Kidney (tissue), 14 donors: Measurements from ENCODE around the gene MRTFA. TPM values are rescaled to one million over a fixed set of nuclear protein-coding genes. Genes with fewer than 3 reads are reported as not detected.

Experiments used
- DNase-seq, 5 donors: peaks; one replicate each; pipeline ENCODE4 v3.0.0-alpha.2; 2013 to 2020
- FAIRE-seq: peaks from 2 replicates; lab custom pipeline; 2012; peaks lifted over from hg19 to GRCh38; lab: Jason Lieb, UNC
- H3K27ac ChIP-seq, 2 donors: one replicate each; pipeline ENCODE4 v1.7.0; 2013; ENCODE audit warnings: low read depth in 2 of 2, low read length in 2 of 2, inconsistent platforms in 1 of 2
- H3K27me3 ChIP-seq: one replicate; pipeline ENCODE4 v1.7.1; 2013; ENCODE audit warnings: low read length, inconsistent platforms; ENCODE audit not compliant: control insufficient read depth, insufficient read depth
- H3K36me3 ChIP-seq, 3 donors: one replicate each; pipeline versions ENCODE4 v1.7.0 to v1.7.1; 2013; ENCODE audit warnings: low read length in 3 of 3, control low read depth in 1 of 3, inconsistent platforms in 1 of 3; ENCODE audit not compliant: insufficient read depth in 3 of 3, control insufficient read depth in 2 of 3
- H3K4me1 ChIP-seq, 3 donors: one replicate each; pipeline versions ENCODE4 v1.7.0 to v1.7.1; 2013; ENCODE audit warnings: low read length in 3 of 3, inconsistent platforms in 1 of 3, low read depth in 1 of 3; ENCODE audit not compliant: control insufficient read depth in 2 of 3, insufficient read depth in 2 of 3
- H3K4me3 ChIP-seq, 3 donors: one replicate each; pipeline versions ENCODE4 v1.7.0 to v1.8.1; 2013; ENCODE audit warnings: low read length in 3 of 3, control low read depth in 1 of 3, inconsistent platforms in 1 of 3
- H3K9ac ChIP-seq, 3 donors: one replicate each; pipeline versions ENCODE4 v1.7.0 to v1.7.1; 2013; ENCODE audit warnings: low read length in 3 of 3, control low read depth in 1 of 3, inconsistent platforms in 1 of 3
- H3K9me3 ChIP-seq, 3 donors: one replicate each; pipeline versions ENCODE4 v1.7.0 to v1.7.1; 2013; ENCODE audit warnings: low read length in 3 of 3, control low read depth in 1 of 3, inconsistent platforms in 1 of 3; ENCODE audit not compliant: control insufficient read depth in 2 of 3, insufficient read depth in 1 of 3
- CTCF ChIP-seq: IDR thresholded peaks from 3 replicates; pipeline ENCODE4 v1.5.1; 2012; ENCODE audit warnings: mild to moderate bottlenecking, moderate library complexity, borderline replicate concordance; ENCODE audit not compliant: insufficient read depth; ENCODE audit errors: extremely low read depth
- intact Hi-C: fragments of 100-400 bp; cut with DNase I; formaldehyde crosslinking; loops from one replicate; pipeline ENCODE4 v1.11.1; 2022
- polyA plus RNA-seq: library from polyadenylated mRNA; stranded (reverse); fragments of 350-450 nt; fragmentation: Illumina TruSeq; extraction: RNeasy Lipid Tissue Mini Kit (QIAGEN cat#74804); gene quantifications from one replicate; pipeline ENCODE4 v1.2.3, GENCODE V29; 2014; ENCODE audit warnings: low read depth, low replicate concordance; ENCODE audit not compliant: insufficient read depth
- total RNA-seq: library from RNA; stranded (reverse); fragmentation: NEBNext Ultra II Directional; extraction: Animal tissue kit (Norgen Biotek cat#: 25700); gene quantifications from one replicate; pipeline ENCODE4 v1.2.1, GENCODE V29; 2021
- donor health status: control.
- donor health status: control.
- donor health status: control.
- donor health status: control.
- donor health status: control.
- donor health status: DM: yes; HTN: yes; CAD: no.
- donor health status: Normal renal cell carcinoma (clear cell type).

The MRTFA gene
- total and polyA plus RNA-seq, 2 donors from 2014 or later, result 12.5 to 59.9 TPM

DNA sequence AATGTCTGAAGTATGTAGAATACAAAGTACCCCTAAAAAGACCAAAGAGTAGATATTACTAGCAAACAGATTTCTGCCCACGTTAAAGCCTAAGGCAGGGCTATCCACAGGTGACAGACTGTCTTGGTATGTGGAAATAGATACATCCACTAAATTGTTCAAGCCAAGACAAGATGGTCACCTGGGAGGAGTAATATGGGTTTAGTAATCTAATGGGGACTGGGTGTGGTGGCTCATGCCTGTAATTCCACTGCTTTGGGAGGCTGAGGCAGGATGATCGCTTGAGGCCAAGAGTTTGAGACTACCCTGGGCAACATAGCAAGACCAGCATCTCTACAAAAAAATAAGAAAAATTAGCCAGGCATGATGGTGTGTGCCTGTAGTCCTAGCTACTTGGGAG, 258.6 kb downstream of the MRTFA start:
- no peak for TF ChIP-seq CTCF
- intact Hi-C loops, result no loop called here
- H3K36me3 ChIP-seq, result peaks cover 0 to 2% (median 0%) of the 10 kb centered on the region in 3 donors
- no peak overlapping the region for H3K4me3 ChIP-seq
- no peaks in the 10 kb centered on the region for H3K4me1 ChIP-seq
- no peaks in the 10 kb centered on the region for H3K9me3 ChIP-seq
- FAIRE-seq (no peak), DNase-seq (no peak)
- H3K27ac ChIP-seq, result no peak overlapping the region
- no peak overlapping the region for H3K9ac ChIP-seq
- H3K27me3 ChIP-seq, result no peaks in the 10 kb centered on the region

DNA sequence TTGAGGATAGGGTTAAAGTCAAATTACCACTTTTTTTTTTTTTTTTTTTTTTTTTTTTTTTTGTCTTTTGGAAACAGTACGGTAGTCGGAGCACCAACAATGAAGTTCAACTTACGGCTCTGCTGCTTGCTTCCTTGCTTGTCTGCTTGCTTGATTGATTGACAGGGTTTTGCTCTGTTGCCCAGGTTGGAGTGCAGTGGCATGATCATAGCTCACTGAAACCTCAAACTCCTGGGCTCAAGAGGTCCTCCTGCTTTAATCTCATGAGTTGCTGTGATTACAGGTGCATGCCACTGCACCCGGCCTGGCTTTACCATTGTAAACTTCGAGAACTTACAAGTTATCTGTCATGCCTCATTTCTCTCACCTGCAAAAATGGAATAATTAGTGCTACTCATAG, 260.4 kb downstream of the MRTFA start:
- H3K27me3 ChIP-seq, result no peaks in the 10 kb centered on the region
- no peaks in the 10 kb centered on the region for H3K4me1 ChIP-seq
- H3K36me3 ChIP-seq, result peaks cover 0 to 2% (median 0%) of the 10 kb centered on the region in 3 donors
- H3K4me3 ChIP-seq, result no peak overlapping the region
- TF ChIP-seq CTCF, result no peak
- DNase-seq, result no peak
- H3K27ac ChIP-seq, result no peak overlapping the region
- H3K9ac ChIP-seq, result no peak overlapping the region
- H3K9me3 ChIP-seq, result no peaks in the 10 kb centered on the region
- intact Hi-C loops, result no loop called here
- no peak for FAIRE-seq

DNA sequence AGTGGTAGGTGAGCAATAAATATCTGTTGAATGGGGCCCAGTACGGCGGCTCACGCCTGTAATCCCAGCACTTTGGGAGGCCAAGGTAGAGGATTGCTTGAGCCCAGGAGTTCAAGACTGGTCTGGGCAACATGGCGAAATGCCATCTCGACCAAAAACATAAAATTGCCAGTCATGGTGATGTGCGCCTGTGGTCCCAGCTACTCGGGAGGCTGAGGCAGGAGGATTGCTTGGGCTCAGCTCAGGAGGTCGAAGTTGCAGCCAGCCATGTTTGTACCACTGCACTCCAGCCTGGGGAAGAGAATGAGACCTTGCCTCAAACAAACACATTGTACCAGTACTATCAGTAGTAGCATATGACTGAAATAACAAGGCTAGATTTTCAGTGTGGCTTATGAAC, 262.0 kb downstream of the MRTFA start:
- Histone ChIP-seq H3K9me3 (no peaks in the 10 kb centered on the region), H3K27ac (no peak overlapping the region), H3K27me3 (no peaks in the 10 kb centered on the region), H3K4me3 (no peak overlapping the region), H3K4me1 (no peaks in the 10 kb centered on the region), H3K36me3 (peaks cover 0 to 2% (median 0%) of the 10 kb centered on the region in 3 donors), H3K9ac (no peak overlapping the region)
- no peak for FAIRE-seq
- no peak for DNase-seq
- TF ChIP-seq CTCF, result no peak
- intact Hi-C loops, result no loop called here

DNA sequence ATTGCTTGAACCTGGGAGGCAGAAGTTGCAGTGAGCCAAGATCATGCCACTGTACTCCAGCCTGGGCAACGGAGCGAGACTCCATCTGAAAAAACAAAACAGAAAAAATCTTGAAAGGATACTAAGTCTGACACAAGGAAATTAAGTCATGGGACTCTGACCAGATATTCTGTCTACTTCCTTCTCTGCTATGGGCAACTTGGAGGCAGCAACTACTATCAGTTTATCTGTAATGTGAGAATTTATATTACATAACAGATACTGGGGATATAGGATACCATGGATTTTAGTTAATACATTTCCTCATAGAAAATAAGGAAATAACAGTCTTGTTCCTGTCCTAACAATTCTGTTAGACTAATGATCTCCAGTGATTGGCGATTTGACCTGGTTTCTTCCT, 267.7 kb downstream of the MRTFA start:
- TF ChIP-seq CTCF, result no peak
- Histone ChIP-seq H3K9ac (no peak overlapping the region), H3K27ac (no peak overlapping the region), H3K27me3 (no peaks in the 10 kb centered on the region), H3K9me3 (no peaks in the 10 kb centered on the region), H3K36me3 (peaks cover 3 to 29% (median 25%) of the 10 kb centered on the region in 3 donors), H3K4me3 (no peak overlapping the region), H3K4me1 (no peaks in the 10 kb centered on the region)
- DNase-seq, result no peak
- no peak for FAIRE-seq
- intact Hi-C loops, result no loop called here
